Testis (tissue), 5 donors: ENCODE data around the gene MAPK1. TPM values are rescaled to one million over a fixed set of nuclear protein-coding genes. Genes with fewer than 3 reads are reported as not detected.
"Not testable (repeated sequence)": the region's sequence is repeated elsewhere in the genome, so short reads cannot be mapped to it uniquely, and the experiment has no call there.

ENCODE experiments used
- DNase-seq: peaks from one replicate; pipeline ENCODE4 v3.0.0-alpha.2; 2019
- H3K27ac ChIP-seq, 2 donors: fragments of 200-600 bp; sonication (generic); one replicate each; pipeline ENCODE4 v1.5.1; 2019
- H3K27me3 ChIP-seq: fragments of 200-600 bp; sonication (generic); one replicate; pipeline ENCODE4 v1.5.1; 2019
- H3K36me3 ChIP-seq: fragments of 200-600 bp; sonication (generic); one replicate; pipeline ENCODE4 v1.5.1; 2017; ENCODE audit warnings: low read depth; ENCODE audit errors: missing control alignments
- H3K4me1 ChIP-seq: fragments of 200-600 bp; sonication (generic); one replicate; pipeline ENCODE4 v1.5.1; 2019
- H3K4me3 ChIP-seq, 2 donors: fragments of 200-600 bp; sonication (generic); one replicate each; pipeline ENCODE4 v1.5.1; 2017 to 2019
- H3K9me3 ChIP-seq: fragments of 200-600 bp; sonication (generic); one replicate; pipeline ENCODE4 v1.5.1; 2017
- POLR2A ChIP-seq: fragments of 450-650 bp; IDR thresholded peaks from one replicate; pipeline ENCODE4 v1.6.1; 2017; ENCODE audit warnings: antibody characterized with exemption, mild to moderate bottlenecking, moderate library complexity
- WGBS, 2 donors: methylation state at CpG; one replicate each; pipeline ENCODE4 v1.1.5; 2018; 5-methylcytosine and 5-hydroxymethylcytosine counted together
- intact Hi-C: fragments of 100-400 bp; cut with DNase I; formaldehyde crosslinking; loops from one replicate; pipeline ENCODE4 v1.15.1; 2023; ENCODE audit warnings: low total_unique reads
- long read RNA-seq, 2 donors: transcript quantifications; one replicate each; lab custom pipeline, GENCODE V29; 2026
- polyA plus RNA-seq: library from polyadenylated mRNA; stranded (reverse); fragments of 350-450 nt; fragmentation: Illumina TruSeq; extraction: RNeasy Lipid Tissue Mini Kit (QIAGEN cat#74804); gene quantifications from one replicate; pipeline ENCODE4 v1.2.3, GENCODE V29; 2014; ENCODE audit warnings: low read depth, low replicate concordance; ENCODE audit not compliant: insufficient read depth
- total RNA-seq, 2 donors: library from RNA; depleted of rRNA; stranded (reverse); fragments of >200 nt; gene quantifications; one replicate each; pipeline ENCODE4 v1.2.3, GENCODE V29; 2016
- TF ChIP-seq, protein P1 (sequence below), 3 experiments: fragments of 450-650 bp in 2 of 3; fragments of 200-600 bp in 1 of 3; sonication (generic) in 1 of 3; IDR thresholded peaks; one replicate each; pipeline ENCODE4 v1.5.1; 2016 to 2019; ENCODE audit warnings: antibody characterized with exemption in 3 of 3, mild to moderate bottlenecking in 2 of 3, moderate library complexity in 1 of 3

The MAPK1 gene
- 100 to 1,000 TPM in 1 of 2 donors, 10 to 100 TPM in 1; 90.2 to 121 TPM for total RNA-seq
- 143 TPM for polyA plus RNA-seq
- long read RNA-seq, donor 1, full-length matches to known transcripts, result 29 of 43 reads
- long read RNA-seq, donor 1, partial matches to known transcripts, result 14 of 43 reads
- long read RNA-seq, donor 1, other reads (novel, unspliced or antisense), result 0 of 43 reads
- long read RNA-seq, donor 2, full-length matches to known transcripts, result 20 of 40 reads
- long read RNA-seq, donor 2, partial matches to known transcripts, result 20 of 40 reads
- long read RNA-seq, donor 2, other reads (novel, unspliced or antisense), result 0 of 40 reads

DNA sequence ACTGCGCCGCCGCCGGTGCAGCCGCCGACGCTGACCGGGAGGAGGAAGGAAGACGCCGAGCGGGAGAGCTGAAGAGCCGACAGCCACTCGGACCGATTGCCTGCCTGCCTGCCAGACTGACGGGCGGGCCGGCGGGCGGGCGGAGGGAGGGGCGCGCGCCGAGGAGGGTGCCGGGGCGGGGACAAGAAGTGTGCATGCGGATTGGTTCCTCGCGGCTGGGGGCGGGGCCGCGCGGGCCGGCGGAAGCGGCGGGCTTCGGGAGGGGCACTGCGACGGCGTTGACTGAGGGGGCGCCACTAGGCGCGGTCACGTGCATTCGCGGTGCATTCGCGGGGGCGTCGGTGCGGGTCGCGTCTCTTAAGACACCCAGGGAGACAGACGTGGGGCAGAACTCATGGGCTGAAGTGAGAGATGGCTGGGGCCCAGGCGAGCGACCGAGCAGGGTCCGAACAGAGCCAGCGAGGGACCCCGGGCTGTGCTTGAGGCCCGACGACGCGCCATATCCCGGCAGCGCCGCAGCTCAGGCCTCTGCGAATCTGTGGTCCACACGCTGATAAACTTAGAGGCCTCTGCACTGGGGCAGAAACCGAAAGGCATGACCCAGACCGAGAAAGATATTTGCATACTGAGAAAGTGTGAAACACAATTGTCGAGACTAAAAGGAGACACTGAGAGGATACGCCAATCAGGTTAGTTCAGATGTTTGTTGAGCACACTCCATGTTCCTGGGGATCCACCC lies at the start of gene MAPK1:
Gene MAPK1, minus strand, starts transcription at position 118 of the 739 bp plus-strand sequence. CDS start 205 bp downstream, outside the sequence.
- 1 to 2% methylated on average over 20 to 65 of the region's 74 CpGs for WGBS, 2 donors
- TF ChIP-seq, protein P1, sequence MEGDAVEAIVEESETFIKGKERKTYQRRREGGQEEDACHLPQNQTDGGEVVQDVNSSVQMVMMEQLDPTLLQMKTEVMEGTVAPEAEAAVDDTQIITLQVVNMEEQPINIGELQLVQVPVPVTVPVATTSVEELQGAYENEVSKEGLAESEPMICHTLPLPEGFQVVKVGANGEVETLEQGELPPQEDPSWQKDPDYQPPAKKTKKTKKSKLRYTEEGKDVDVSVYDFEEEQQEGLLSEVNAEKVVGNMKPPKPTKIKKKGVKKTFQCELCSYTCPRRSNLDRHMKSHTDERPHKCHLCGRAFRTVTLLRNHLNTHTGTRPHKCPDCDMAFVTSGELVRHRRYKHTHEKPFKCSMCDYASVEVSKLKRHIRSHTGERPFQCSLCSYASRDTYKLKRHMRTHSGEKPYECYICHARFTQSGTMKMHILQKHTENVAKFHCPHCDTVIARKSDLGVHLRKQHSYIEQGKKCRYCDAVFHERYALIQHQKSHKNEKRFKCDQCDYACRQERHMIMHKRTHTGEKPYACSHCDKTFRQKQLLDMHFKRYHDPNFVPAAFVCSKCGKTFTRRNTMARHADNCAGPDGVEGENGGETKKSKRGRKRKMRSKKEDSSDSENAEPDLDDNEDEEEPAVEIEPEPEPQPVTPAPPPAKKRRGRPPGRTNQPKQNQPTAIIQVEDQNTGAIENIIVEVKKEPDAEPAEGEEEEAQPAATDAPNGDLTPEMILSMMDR (IDR thresholded peaks at IDR 0.05), result peak in 1 of 3 experiments; percentile 12
- peak; percentile 15 for TF ChIP-seq POLR2A
- H3K4me1 ChIP-seq, result peaks cover 26% of the 10 kb centered on the region
- H3K27ac ChIP-seq, result peak within 1 kb of the TSS; percentile 87 to 93
- peak within 1 kb of the TSS; percentile 80 to 93 for H3K4me3 ChIP-seq
- no peaks in the 10 kb centered on the region for H3K36me3 ChIP-seq
- peak; percentile 96 for DNase-seq
- intact Hi-C loops, result no loop called here
- H3K27me3 ChIP-seq, result no peaks in the 10 kb centered on the region
- no peaks in the 10 kb centered on the region for H3K9me3 ChIP-seq

DNA sequence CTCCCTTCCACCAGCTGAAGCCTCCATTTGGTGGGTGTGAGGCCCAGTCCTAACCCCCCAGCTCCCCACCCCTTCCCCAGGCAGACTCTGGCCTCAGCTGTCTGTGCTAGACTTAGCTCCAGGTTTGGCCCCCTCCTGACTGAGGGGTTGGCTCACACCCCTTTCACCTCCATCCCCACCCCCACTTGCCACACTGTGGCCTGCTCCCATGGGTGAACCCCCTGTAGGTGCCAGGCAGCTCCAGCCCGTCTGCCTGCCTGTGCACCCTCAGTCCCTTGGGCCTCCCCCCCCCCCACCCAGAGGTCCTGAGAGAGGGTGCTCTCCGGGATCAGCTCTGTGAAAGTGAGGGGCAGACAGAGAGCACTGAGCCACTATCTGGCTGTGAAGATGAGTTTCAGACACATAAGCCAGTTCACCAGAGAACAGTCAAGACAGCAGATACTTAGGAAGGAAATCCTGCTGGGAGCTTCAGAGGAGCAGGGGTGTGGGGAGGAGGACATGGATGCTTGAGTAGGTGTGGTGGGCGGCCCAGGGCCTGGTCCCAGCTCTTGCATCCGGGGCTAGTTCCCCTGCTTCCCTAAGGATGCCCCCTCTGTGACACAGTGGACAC lies 49.0 kb upstream of the MAPK1 start:
- H3K4me1 ChIP-seq, result peaks cover 26% of the 10 kb centered on the region
- DNase-seq, result no peak
- no peak overlapping the region for H3K4me3 ChIP-seq
- H3K9me3 ChIP-seq, result no peaks in the 10 kb centered on the region
- peak overlapping the region; percentile 44 to 53 for H3K27ac ChIP-seq
- WGBS, 2 donors, result 67 to 70% methylated on average over 2 to 4 of the region's 4 CpGs
- no peaks in the 10 kb centered on the region for H3K27me3 ChIP-seq
- intact Hi-C loops, result no loop called here
- H3K36me3 ChIP-seq, result no peaks in the 10 kb centered on the region
- TF ChIP-seq, protein P1 (IDR thresholded peaks at IDR 0.05), result no peak
- no peak for TF ChIP-seq POLR2A

DNA sequence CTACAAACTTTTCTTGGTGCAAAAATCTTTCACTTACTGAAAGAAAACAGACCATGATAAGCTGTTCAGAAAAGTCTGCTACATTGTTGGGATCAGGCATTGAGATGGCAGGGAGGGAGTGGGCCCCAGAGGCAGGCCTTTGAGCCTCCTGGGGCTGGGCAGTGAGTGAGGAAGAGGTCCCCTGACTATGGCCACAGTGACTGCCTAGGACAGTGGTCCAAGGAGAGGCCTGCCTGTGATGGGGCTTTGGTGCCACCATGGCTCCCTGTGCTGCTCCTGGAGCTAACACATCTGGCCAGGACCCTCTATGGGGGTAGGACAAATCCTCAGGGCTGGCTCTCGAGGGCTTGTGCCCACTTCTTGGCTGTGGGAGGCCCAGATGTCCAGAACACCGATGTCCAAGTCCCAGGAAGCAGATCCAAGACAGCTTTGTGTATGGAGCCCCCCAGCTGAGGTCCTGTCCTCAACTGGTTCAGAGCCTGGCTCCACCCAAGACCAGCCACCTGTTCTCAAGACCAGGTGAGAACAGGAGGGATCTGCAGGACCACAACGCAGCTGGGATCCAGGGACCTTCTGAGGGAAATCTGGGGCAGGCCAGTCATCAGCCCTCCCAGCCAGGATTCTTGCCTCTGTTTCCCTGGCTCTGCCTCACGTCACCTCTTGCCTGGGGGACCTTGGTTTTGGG lies 48.3 kb upstream of the MAPK1 start:
- H3K27me3 ChIP-seq, result no peaks in the 10 kb centered on the region
- intact Hi-C loops, result no loop called here
- peaks cover 26% of the 10 kb centered on the region for H3K4me1 ChIP-seq
- H3K4me3 ChIP-seq, result no peak overlapping the region
- DNase-seq, result no peak
- no peaks in the 10 kb centered on the region for H3K36me3 ChIP-seq
- 60 to 79% methylated on average over 1 to 4 of the region's 4 CpGs for WGBS, 2 donors
- peak overlapping the region; percentile 44 to 53 for H3K27ac ChIP-seq
- TF ChIP-seq, protein P1 (IDR thresholded peaks at IDR 0.05), result no peak
- no peak for TF ChIP-seq POLR2A
- H3K9me3 ChIP-seq, result no peaks in the 10 kb centered on the region

DNA sequence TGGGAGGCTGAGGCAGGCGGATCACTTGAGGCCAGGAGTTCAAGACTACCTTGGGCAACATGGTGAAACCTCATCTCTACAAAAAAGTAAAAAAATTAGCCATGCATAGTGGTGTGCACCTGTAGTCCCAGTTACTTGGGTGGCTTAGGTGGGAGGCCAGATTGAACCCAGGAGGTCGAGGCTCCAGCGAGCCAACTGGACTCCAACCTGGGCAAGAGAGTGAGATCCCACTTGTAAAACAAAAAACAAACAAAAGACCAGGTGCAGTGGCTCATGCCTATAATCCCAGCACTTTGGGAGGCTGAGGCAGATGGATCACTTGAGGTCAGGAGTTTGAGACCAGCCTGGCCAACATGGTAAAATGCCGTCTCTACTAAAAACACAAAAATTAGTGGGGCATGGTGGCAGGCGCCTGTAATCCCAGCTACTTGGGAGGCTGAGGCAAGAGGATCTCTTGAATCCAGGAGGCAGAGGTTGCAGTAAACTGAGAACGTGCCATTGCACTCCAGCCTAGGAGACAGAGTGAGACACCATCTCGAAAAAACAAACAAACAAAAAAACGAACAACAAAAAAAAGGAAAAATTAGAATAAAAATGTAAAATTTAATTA lies 46.7 kb upstream of the MAPK1 start:
- H3K36me3 ChIP-seq, H3K9me3 ChIP-seq, intact Hi-C loops, H3K27ac ChIP-seq, DNase-seq, H3K4me3 ChIP-seq, H3K27me3 ChIP-seq: not testable (repeated sequence)
- 87 to 97% methylated on average over 8 of the region's 8 CpGs for WGBS, 2 donors
- peaks cover 26% of the 10 kb centered on the region for H3K4me1 ChIP-seq

DNA sequence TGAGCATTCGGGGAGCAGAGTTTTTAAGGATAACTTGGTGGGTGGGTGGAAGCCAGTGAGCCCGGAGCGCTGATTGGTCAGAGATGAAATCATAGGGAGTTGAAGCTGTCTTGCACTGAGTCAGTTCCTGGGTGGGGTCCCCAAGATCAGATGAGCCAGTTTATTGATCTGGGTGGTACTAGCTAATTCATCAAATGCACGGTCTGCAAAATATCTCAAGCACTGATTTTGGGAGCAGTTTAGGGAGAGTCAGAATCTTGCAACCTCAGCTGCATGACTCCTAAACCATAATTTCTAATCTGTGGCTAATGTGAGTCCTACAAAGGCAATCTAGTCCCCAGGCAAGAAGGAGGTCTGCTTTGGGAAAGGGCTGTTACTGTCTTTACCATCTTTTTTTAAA lies 42.9 kb upstream of the MAPK1 start:
- H3K27me3 ChIP-seq, H3K4me1 ChIP-seq, H3K27ac ChIP-seq, DNase-seq, H3K9me3 ChIP-seq, H3K36me3 ChIP-seq, intact Hi-C loops, H3K4me3 ChIP-seq: not testable (repeated sequence)
- WGBS, 2 donors, result 96 to 100% methylated on average over 4 of the region's 4 CpGs
